H9 (cell line): ENCODE data around the gene ARRB1. TPM values are rescaled to one million over a fixed set of nuclear protein-coding genes. Genes with fewer than 3 reads are reported as not detected.

Source experiments
- DNase-seq: peaks from one replicate; pipeline ENCODE4 v3.0.0-alpha.2; 2017
- H2AFZ ChIP-seq: one replicate; pipeline ENCODE4 v1.6.1; 2013; ENCODE audit warnings: mild to moderate bottlenecking, low read length, control low read depth, moderate library complexity
- H2AK5ac ChIP-seq: 2 replicates; pipeline ENCODE4 v1.6.1; 2013; ENCODE audit warnings: low read length, control low read depth, mixed read lengths; ENCODE audit not compliant: insufficient read length
- H2BK120ac ChIP-seq: one replicate; pipeline ENCODE4 v1.6.1; 2013; ENCODE audit warnings: low read depth, mild to moderate bottlenecking, low read length, control low read depth, inconsistent platforms; ENCODE audit not compliant: poor library complexity, severe bottlenecking
- H2BK12ac ChIP-seq: 2 replicates; pipeline ENCODE4 v1.6.1; 2013; ENCODE audit warnings: low read length, control low read depth, mixed read lengths, low read depth; ENCODE audit not compliant: insufficient read length
- H2BK15ac ChIP-seq: 2 replicates; pipeline ENCODE4 v1.6.1; 2013; ENCODE audit warnings: low read depth, low read length, control low read depth
- H2BK20ac ChIP-seq: one replicate; pipeline ENCODE4 v1.6.1; 2013; ENCODE audit warnings: low read depth, mild to moderate bottlenecking, low read length, control low read depth, inconsistent platforms; ENCODE audit not compliant: poor library complexity, severe bottlenecking
- H2BK5ac ChIP-seq: 2 replicates; pipeline ENCODE4 v1.6.1; 2013; ENCODE audit warnings: low read length, control low read depth, mixed read lengths; ENCODE audit not compliant: insufficient read length
- H3K14ac ChIP-seq: 2 replicates; pipeline ENCODE4 v1.6.1; 2013; ENCODE audit warnings: low read length, control low read depth; ENCODE audit not compliant: insufficient read depth
- H3K18ac ChIP-seq: 2 replicates; pipeline ENCODE4 v1.6.1; 2013; ENCODE audit warnings: low read depth, mild to moderate bottlenecking, mixed read lengths, low read length, control low read depth; ENCODE audit not compliant: insufficient read length
- H3K23ac ChIP-seq: 2 replicates; pipeline ENCODE4 v1.6.1; 2013; ENCODE audit warnings: low read length, control low read depth, mixed read lengths, low read depth; ENCODE audit not compliant: insufficient read length
- H3K23me2 ChIP-seq: 2 replicates; pipeline ENCODE4 v1.6.1; 2013; ENCODE audit warnings: low read depth, mild to moderate bottlenecking, mixed read lengths, low read length, control low read depth; ENCODE audit not compliant: insufficient read length, poor library complexity, severe bottlenecking
- H3K27ac ChIP-seq: 2 replicates; pipeline ENCODE4 v1.5.1; 2013; ENCODE audit warnings: low read length, control low read depth, mixed read lengths, low read depth; ENCODE audit not compliant: insufficient read length
- H3K27me3 ChIP-seq: 2 replicates; pipeline ENCODE4 v1.6.1; 2013; ENCODE audit warnings: low read length, control low read depth, inconsistent platforms; ENCODE audit not compliant: insufficient read depth
- H3K4ac ChIP-seq: 2 replicates; pipeline ENCODE4 v1.6.1; 2013; ENCODE audit warnings: low read depth, mild to moderate bottlenecking, control low read depth, inconsistent platforms, low read length, moderate library complexity
- H3K4me1 ChIP-seq: 2 replicates; pipeline ENCODE4 v1.6.1; 2013; ENCODE audit warnings: low read length, control low read depth, inconsistent platforms; ENCODE audit not compliant: insufficient read depth
- H3K4me2 ChIP-seq: 2 replicates; pipeline ENCODE4 v1.6.1; 2013; ENCODE audit warnings: low read length, control low read depth, mixed read lengths; ENCODE audit not compliant: insufficient read length, insufficient read depth
- H3K56ac ChIP-seq: 2 replicates; pipeline ENCODE4 v1.6.1; 2013; ENCODE audit warnings: low read depth, mild to moderate bottlenecking, mixed read lengths, low read length, control low read depth; ENCODE audit not compliant: insufficient read length
- H3K79me1 ChIP-seq: 2 replicates; pipeline ENCODE4 v1.6.1; 2013; ENCODE audit warnings: low read depth, mild to moderate bottlenecking, moderate library complexity, low read length, control low read depth, inconsistent platforms; ENCODE audit not compliant: insufficient read depth, poor library complexity, severe bottlenecking
- H3K79me2 ChIP-seq: 2 replicates; pipeline ENCODE4 v1.6.1; 2013; ENCODE audit warnings: low read length, control low read depth, inconsistent platforms; ENCODE audit not compliant: insufficient read depth
- H3K9ac ChIP-seq: 2 replicates; pipeline ENCODE4 v1.6.1; 2013; ENCODE audit warnings: low read length, control low read depth, mixed read lengths; ENCODE audit not compliant: insufficient read length; ENCODE audit errors: extremely low read depth
- H3K9me3 ChIP-seq: one replicate; pipeline ENCODE4 v1.6.1; 2013; ENCODE audit warnings: low read depth, low read length, inconsistent platforms; ENCODE audit not compliant: control insufficient read depth
- H3T11ph ChIP-seq: one replicate; pipeline ENCODE4 v1.6.1; 2013; ENCODE audit warnings: mild to moderate bottlenecking, low read length, control low read depth, inconsistent platforms
- H4K20me1 ChIP-seq: one replicate; pipeline ENCODE4 v1.6.1; 2013; ENCODE audit not compliant: control insufficient read depth, insufficient read length, insufficient read depth
- H4K5ac ChIP-seq: 2 replicates; pipeline ENCODE4 v1.6.1; 2013; ENCODE audit warnings: low read depth, mild to moderate bottlenecking, mixed read lengths, low read length, control low read depth; ENCODE audit not compliant: insufficient read length
- H4K8ac ChIP-seq: replicated peaks from 2 replicates; pipeline ENCODE4 v1.6.1; 2013; ENCODE audit warnings: low read length, control low read depth, mixed read lengths, low read depth; ENCODE audit not compliant: insufficient read length
- H4K91ac ChIP-seq: 2 replicates; pipeline ENCODE4 v1.6.1; 2013; ENCODE audit warnings: low read depth, mild to moderate bottlenecking, moderate library complexity, mixed read lengths, low read length, control low read depth; ENCODE audit not compliant: insufficient read length
- H3K27ac Mint-ChIP-seq, 3 experiments: 2 replicates in 2 of 3; 3 replicates in 1 of 3; pipeline ENCODE4 v1.8.0; 2020 to 2021; ENCODE audit warnings: mixed read lengths in 3 of 3, mild to moderate bottlenecking in 1 of 3, moderate library complexity in 1 of 3
- H3K27me3 Mint-ChIP-seq: 2 replicates; pipeline ENCODE4 v1.8.0; 2021; ENCODE audit warnings: low read depth, mild to moderate bottlenecking, moderate library complexity, mixed read lengths
- H3K36me3 Mint-ChIP-seq, 3 experiments: 2 replicates in 2 of 3; 3 replicates in 1 of 3; pipeline ENCODE4 v1.8.0; 2020 to 2021; ENCODE audit warnings: low read depth in 3 of 3, mixed read lengths in 3 of 3; ENCODE audit not compliant: insufficient read depth in 1 of 3
- H3K4me1 Mint-ChIP-seq, 2 experiments: 2 replicates each; pipeline ENCODE4 v1.8.0; 2020; ENCODE audit warnings: mixed read lengths in 2 of 2
- H3K4me3 Mint-ChIP-seq, 2 experiments: 2 replicates in 1 of 2; 3 replicates in 1 of 2; pipeline ENCODE4 v1.8.0; 2020 to 2021; ENCODE audit warnings: mild to moderate bottlenecking in 2 of 2, mixed read lengths in 2 of 2, moderate library complexity in 1 of 2
- H3K9me3 Mint-ChIP-seq, 2 experiments: 2 replicates in 1 of 2; 3 replicates in 1 of 2; pipeline ENCODE4 v1.8.0; 2020; ENCODE audit warnings: mild to moderate bottlenecking in 2 of 2, mixed read lengths in 2 of 2, moderate library complexity in 1 of 2
- CTCF ChIP-seq: fragments of 200-600 bp; sonication (generic); conservative IDR thresholded peaks from 3 replicates; pipeline ENCODE4 v1.8.0; 2021; ENCODE audit warnings: antibody characterized with exemption, mild to moderate bottlenecking
- WGBS: extraction: QIAGEN DNeasy Blood & Tissue Kit; methylation state at CpG from one replicate; pipeline ENCODE4 v1.1.7; 2013; ENCODE audit warnings: missing lambda C conversion rate, low lambda C conversion rate, mixed read lengths; ENCODE audit not compliant: insufficient read length; ENCODE audit errors: extremely low coverage; 5-methylcytosine and 5-hydroxymethylcytosine counted together
- total RNA-seq: library from RNA; stranded (reverse); gene quantifications from 2 replicates; pipeline ENCODE4 v1.2.1, GENCODE V29; 2021

Gene ARRB1
- total RNA-seq, 1 experiment from 2014 or later: 20.6 TPM

- Histone ChIP-seq H3K79me1 (no peaks in the 10 kb centered on the region), H3K4ac (no peak overlapping the region), H3K79me2 (no peaks in the 10 kb centered on the region), H2AK5ac (no peak overlapping the region), H4K8ac (no peak overlapping the region), H3K27me3 (no peaks in the 10 kb centered on the region), H3K9ac (no peak overlapping the region), H3K18ac (no peak overlapping the region), H2BK12ac (no peak overlapping the region), H4K91ac (no peak overlapping the region), H2BK5ac (no peak overlapping the region), H2AFZ (no peak overlapping the region), H3K4me2 (no peak overlapping the region), H4K20me1 (no peaks in the 10 kb centered on the region), H3K4me1 (no peaks in the 10 kb centered on the region; the same call in 1 of the 2 replicates), H3K56ac (no peak overlapping the region), H3T11ph (no peak overlapping the region), H2BK120ac (no peak overlapping the region), H3K23ac (no peak overlapping the region), H3K14ac (no peak overlapping the region), H4K5ac (no peak overlapping the region), H3K9me3 (no peaks in the 10 kb centered on the region), H2BK20ac (no peak overlapping the region), H3K23me2 (no peaks in the 10 kb centered on the region), H2BK15ac (no peak overlapping the region), H3K27ac (no peak overlapping the region)
- WGBS: no CpG with 5 or more reads among the region's 5 CpGs
- Mint-ChIP-seq H3K4me3 (no peak overlapping the region), H3K27ac (no peak overlapping the region), H3K9me3 (no peaks in the 10 kb centered on the region; a peak in 1 of 5 replicates), H3K4me1 (peaks cover 9 to 16% of the 10 kb centered on the region in 2 experiments), H3K27me3 (no peaks in the 10 kb centered on the region; the same call in 1 of the 2 replicates), H3K36me3 (peaks cover 0 to 3% (median 0%) of the 10 kb centered on the region in 3 experiments; a peak in 2 of 7 replicates)
- TF ChIP-seq CTCF: no peak
- DNase-seq: no peak
Measured at GRCh38 chr11:75301131-75301530, 50.3 kb downstream of the ARRB1 start.
